GM18498 (cell line): ENCODE data around the gene KLHL7.
A peak's percentile ranks its signal among the peaks of the same experiment; 100 is the strongest.

Experiments used
- ATAC-seq: cut with Tn5 transposase; IDR thresholded peaks from one replicate; pipeline ENCODE4 v1.9.1; 2021; ENCODE audit warnings: mild to moderate bottlenecking, moderate library complexity; ENCODE audit not compliant: unreplicated experiment

The KLHL7 gene, protein sequence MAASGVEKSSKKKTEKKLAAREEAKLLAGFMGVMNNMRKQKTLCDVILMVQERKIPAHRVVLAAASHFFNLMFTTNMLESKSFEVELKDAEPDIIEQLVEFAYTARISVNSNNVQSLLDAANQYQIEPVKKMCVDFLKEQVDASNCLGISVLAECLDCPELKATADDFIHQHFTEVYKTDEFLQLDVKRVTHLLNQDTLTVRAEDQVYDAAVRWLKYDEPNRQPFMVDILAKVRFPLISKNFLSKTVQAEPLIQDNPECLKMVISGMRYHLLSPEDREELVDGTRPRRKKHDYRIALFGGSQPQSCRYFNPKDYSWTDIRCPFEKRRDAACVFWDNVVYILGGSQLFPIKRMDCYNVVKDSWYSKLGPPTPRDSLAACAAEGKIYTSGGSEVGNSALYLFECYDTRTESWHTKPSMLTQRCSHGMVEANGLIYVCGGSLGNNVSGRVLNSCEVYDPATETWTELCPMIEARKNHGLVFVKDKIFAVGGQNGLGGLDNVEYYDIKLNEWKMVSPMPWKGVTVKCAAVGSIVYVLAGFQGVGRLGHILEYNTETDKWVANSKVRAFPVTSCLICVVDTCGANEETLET

DNA sequence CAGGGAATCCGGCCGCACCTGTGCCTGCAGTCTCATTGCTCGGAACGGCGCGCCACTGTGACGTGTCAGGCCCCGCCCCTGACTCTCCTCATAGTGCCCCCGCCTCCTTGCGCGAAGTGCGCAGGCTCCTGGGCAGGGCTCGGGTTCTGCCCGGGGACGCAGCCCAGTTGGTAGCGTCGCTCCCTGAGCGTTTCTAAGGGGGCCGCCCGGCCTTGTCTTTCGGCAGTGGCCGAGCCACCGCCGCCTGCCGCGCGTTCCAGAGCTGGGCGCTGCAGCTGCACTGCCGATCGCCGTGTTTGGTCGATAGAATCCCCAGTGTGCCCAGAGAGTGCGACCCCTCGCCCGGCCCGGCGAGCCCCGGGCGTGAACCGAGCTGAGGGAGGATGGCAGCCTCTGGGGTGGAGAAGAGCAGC is at the start of gene KLHL7:
Gene KLHL7 (plus strand): TSS at position 142 of the 413 bp plus-strand sequence. CDS start 242 bp downstream, at position 384.
- ATAC-seq, result peak; percentile 98

DNA sequence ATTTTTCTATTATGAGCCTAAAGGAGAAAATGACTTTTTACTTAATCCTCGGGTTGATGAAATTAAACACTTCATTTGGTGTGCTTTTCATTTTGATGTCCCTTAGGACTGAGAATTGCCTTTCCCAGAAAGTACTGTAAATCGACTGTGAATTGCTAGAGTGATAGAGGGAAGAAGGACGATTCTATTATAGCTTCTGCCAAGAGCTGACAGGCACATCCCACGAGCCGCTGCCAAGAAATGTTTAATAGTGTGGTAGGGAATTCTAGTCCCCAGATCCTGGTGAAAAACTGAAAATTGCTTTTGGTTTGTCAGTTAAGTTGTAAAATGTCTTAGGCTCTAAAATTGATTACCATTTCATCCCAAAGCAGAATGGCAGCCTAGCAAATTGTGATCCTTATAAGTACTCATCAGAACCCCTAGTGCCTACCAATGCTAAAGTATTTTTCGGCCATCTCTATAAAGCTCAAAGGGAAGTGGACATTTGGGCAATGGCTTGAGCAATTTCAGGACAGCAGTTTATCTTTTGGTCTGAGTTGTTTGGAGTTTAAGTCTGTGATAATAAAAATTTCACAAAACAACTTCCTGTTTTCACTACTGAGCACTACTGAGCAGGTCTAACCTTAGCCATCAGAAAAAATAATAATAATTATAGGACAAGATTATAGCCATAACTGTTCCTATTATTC is 47.0 kb upstream of the KLHL7 start:
- no peak for ATAC-seq

DNA sequence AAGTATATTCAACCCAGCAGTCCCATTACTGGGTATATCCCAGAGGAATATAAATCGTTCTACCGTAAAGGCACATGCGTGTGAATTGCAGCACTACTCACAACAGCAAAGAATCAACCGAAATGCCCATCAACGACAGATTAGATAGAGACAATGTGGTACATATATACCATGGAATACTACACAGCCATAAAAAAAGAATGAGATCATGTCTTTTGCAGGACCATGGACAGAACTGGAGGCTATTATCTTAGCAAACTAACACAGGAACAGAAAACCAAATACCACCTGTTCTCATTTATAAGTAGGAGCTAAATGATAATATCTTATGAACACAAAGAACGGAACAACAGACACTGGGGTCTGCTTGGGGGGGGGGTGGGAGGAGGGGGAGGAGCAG is 44.3 kb upstream of the KLHL7 start:
- ATAC-seq, result no peak

DNA sequence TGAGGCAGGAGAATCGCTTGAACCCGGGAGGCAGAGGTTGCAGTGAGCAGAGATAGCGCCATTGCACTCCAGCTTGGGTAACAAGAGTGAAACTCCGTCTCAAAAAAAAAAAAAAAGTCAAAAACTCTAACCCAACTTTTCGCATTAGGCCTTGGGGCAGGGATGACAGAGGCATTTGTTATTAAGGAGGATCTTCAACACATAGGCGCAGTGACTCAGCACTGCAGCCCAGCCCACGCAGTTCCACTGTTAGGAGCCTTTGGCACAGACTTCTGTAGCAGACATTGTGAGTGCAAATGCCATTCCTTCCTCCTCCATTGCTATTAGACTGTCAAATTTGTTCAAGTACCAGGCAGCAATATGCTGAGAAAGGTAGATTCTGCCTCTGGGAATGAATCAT is 43.1 kb upstream of the KLHL7 start:
- ATAC-seq, result no peak

DNA sequence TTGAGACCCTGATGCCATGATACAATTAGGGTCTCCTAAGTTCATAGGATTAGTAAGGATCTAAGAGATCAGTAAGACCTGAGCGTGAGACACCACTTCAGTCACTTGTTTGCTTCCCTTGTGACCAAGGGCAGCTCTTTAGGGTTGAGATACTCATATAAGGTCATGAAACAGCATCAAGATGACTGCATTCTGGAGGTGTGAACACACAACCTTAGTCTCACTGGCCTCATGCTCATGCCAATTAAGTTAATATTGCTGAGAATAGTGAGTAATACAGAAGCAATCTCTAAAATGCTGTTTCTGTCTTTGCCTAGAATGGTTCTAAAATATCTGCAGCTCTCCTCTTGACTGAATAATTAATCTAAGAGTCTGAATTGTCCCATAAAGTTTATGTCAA is 39.6 kb upstream of the KLHL7 start:
- no peak for ATAC-seq

DNA sequence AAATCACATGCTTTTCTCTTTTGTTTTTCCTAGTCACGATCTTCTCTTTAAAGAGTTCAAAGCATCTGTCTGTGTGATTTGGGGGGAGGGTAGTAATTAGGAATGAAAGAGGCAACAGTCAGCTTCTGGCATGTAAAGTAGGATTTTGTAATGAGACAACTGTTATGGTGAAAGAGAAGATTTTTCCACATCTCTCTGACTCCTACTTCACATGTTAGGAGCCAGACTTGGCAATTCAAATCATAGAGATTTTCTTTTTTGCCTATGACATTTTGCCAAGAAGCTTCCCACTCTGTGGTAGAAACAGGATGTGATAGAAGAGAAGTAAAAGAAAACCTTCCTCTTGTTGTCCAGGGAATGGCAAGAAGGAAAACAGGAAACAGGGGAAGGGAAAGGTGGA is 38.3 kb upstream of the KLHL7 start:
- ATAC-seq, result no peak

DNA sequence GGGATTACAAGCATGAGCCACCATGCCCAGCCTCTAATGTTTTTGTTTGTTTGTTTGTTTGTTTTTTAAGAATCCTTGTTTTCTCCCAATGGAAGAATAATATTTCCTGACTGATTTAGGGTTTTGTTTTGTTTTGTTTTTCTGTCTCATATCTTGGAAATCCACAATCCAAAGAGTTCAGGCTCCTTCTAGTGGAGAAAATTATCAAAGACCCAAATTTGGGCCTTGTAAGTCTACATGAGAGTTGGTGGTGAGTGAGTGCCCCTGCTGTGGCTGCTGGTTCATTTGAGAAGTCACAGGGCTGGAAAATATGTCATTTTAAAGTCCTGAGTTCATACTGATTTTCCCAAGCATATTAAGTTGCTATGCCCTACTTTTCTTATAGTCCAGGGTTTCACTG is 33.5 kb upstream of the KLHL7 start:
- no peak for ATAC-seq

DNA sequence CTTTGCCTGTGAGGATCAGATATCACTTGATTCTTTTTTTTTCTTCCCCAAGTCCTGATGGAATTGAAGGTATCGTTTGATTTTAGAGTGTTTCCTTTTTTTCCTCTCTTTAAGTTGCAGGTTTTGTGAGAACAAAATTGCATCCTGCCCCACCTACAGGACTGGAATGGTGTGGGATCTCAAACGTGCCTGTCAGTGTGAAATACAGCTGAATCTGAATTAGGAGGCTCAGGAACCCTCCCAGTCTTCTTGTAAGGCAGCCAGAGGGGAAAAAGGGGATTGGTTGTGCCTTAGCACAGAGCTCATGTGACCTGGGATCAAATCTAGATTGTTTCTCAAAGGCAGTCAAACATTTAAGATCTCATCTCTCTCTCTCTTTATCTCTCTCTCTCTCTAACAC is 32.7 kb upstream of the KLHL7 start:
- ATAC-seq, result no peak

DNA sequence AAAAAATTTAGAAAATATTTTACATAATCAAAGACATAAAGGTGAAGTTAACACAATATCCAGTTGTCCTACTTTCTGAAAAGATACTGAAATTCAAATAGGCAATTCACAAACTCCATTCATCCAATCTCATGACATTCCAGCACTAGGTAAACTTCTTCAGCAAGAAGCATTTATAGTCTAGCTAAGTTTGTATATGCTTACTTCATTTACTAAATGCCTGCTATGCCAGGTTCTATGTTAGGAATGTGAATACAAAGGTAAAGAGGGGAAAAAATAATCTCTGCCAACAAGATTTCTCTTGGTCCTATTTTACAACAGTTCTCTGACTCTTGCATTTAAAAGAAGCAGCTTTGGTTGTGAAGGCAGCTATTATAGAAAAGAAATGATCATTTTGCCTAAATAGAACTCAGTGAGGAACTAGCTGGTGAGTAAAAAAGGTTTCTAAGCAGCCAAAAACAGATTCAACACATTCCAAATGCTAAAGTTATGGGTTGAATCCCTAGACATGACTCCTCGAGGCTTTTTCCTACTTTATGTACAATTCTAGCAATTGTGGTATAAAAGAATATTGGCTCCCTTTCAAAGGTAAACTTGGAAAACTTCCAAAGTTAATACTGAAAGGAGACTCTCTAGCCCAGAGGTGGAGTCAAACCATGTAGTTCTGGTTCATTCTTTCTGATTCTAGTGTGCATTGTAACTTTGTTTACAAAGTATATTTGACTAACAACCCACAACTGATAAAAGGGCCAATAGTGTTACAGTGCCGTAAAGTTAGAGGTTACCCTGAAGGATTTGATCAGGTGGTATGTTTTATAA is 30.9 kb upstream of the KLHL7 start:
- ATAC-seq, result no peak

DNA sequence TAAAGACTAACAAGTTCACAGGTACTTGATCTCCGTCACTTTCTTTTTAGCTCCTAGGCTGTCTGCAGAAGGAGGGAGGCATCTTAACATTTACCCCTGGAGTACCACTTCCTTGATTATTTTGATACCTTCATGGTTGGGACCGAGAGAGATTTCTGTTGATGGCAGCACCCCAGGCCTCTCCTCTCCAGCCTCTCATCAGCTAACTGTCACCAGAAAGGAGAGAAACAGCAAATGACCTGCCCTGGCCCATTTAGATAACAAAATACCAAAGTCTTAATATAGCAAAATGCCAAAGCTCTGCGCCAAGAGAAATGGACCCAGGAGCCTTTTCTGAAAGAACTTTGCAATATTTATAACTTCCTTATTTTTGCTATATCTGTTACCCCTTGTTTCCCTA is 30.0 kb upstream of the KLHL7 start:
- no peak for ATAC-seq

DNA sequence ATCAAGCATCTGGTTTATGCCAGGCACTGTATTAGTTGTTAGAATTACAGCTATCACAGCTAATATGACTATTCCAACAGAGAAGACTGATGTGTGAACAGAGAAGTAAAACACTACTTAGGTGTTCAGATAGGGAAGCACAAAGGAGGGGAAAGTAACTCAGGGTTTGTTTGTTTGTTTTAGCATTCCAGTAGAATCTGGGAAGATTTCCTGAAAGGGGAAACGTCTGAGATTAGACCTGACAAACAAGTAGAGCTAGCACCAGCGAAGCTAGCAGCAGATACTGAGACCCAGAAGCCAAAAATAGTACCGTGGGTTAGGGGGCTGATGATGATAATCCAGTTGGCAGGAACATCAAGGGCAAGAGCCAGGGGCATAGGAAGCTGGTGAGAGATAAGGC is 28.8 kb upstream of the KLHL7 start:
- no peak for ATAC-seq

DNA sequence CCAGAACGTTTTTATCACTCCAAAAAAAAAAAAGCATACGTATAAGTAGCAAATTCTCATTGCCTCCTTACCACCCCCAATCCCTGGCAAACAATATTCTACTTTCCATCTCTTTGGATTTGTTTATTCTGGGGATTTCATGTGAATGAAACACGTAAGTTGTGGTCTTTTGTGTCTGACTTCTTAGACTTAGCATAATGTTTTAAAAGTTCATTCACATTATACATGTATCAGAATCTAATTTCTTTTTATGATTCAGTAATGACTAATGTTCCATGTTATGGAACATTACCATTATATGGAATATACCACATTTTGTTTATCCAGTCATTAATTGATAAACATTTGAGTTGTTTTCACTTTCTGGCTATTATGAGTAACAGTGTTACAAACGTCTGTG is 12.5 kb upstream of the KLHL7 start:
- no peak for ATAC-seq

DNA sequence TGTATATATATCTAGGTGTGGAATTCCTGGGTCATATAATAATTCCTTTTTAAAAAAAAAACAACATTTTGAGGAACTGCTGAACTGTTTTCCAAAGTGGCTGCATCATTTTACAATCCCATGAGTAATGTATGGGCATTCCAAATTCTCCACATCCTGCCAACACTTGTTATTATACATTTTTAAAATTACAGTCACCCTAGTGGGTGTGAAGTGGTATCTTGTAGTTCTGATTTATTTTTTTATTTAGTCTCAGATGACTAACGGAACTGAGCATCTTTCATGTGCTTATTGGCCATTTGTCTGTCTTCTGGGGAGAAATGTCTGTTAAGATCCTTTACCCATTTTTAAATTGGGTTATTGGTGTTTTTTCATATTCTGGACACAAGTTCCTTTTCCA is 12.0 kb upstream of the KLHL7 start:
- ATAC-seq, result no peak

DNA sequence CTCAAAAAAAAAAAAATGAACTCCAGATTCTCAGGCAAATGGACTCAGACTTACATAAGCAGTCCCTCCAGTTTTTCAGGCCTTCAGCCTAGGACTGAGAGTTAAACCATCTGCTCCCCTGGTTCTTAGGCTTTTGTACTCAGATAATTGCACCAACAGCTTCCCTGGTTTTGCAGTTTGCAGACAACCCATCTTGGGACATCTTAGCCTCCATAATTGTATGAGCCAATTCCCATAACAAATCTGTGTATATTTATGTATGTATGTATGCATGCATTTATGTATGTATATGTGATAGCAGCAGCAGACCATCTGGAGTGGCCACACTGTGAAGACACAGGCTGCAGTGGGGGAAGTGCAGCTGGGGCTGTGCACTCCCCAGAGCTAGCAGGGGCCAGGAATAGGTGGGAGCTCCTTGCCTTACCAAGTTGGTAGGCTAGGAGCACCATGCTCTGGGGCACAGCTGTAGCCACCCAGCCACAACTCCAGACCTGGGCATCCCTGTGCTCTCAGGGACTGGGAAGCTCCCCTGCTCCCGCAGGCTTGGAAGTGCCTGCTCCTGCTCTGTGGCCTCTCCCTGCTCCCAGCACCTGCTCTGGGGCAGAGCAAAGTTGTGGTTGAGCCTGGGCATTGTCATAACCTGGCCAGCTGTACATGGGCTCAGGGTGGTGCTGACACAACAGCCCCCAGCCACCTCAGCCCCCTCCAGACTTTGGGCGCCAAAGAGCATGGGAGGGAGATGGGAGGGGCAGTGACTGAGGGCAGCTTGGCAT is 8.9 kb upstream of the KLHL7 start:
- ATAC-seq, result no peak

DNA sequence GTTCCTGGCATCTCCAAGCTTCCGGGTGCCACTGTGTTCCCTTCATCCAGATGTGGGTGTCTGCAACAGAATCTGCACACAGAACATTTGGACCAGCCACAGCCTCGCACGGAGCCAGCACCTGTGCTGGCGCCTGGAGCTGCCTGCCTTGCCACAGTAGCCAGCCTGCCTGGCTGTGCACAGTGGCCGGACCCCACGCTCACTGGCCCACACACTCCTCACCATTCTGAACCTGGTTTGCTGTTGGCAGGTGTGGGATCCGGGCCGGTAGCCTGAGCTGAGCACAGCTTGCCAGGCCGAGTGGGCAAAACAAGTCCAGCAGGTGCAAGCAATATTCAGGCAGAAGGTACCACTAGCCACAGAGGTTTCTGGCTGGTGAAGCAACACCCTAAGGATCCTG is 7.6 kb upstream of the KLHL7 start:
- ATAC-seq, result no peak

DNA sequence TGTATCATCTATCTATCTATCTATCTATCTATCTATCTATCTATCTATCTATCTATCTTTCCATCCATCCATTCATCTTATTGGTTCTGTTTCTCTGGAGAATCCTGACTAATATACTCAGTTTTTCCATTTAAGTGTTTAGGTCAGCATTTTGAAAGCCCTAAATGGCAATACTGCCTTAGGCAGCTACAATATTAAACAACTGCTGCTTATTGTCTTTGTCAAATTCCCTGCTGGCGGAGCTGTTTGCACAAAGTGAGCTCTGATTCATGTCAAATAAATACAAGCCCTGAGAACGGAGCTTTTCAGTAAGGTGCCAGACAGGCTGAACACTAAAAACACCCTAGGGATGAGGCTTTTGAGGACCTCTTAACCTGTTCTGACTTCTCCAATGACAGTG is 7.1 kb upstream of the KLHL7 start:
- ATAC-seq, result no peak

DNA sequence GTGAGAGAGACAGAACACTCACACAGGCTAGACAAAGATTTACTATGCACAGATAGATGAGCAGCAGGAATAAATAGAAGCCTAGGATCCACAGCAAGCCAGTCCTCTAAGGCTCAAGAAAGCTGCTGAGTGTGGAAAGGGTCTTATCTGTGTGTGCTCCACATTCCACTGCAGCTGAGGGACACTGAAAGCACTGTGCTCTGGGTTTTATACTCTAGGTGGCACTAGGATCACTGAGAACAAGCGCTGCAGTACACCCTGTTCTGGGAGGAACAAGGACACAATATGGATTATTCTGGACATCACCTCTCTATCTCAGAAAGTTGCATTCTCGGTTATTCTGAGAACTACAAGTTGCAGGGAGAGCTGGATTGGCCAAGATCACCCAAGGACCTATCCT is 4.9 kb upstream of the KLHL7 start:
- no peak for ATAC-seq

DNA sequence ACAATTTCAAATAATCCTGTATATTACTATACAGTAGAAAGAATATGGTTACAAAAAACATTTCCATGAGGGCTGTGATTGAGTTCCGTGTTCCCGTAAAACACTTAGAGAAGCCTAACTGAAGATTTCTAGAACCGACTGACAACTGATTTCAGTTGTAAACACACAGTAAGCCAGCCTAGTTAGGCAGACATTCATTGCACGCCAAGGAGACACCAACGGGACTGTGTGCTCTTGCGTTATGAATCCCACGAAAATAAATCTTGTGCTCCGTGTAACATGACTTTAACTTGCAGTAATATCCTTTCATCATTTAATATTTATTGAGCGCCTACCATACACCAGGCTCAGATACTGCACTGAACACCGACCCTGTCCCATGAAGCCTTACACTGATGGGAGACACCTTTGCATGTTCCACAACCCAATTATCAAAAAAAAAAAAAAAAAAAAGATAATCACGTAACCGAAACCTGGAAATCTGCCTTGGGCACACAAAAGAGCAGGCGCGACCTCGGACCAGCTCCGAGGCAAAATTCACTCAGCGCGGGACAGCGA is 420 bp upstream of the KLHL7 start:
- peak; percentile 33 for ATAC-seq

DNA sequence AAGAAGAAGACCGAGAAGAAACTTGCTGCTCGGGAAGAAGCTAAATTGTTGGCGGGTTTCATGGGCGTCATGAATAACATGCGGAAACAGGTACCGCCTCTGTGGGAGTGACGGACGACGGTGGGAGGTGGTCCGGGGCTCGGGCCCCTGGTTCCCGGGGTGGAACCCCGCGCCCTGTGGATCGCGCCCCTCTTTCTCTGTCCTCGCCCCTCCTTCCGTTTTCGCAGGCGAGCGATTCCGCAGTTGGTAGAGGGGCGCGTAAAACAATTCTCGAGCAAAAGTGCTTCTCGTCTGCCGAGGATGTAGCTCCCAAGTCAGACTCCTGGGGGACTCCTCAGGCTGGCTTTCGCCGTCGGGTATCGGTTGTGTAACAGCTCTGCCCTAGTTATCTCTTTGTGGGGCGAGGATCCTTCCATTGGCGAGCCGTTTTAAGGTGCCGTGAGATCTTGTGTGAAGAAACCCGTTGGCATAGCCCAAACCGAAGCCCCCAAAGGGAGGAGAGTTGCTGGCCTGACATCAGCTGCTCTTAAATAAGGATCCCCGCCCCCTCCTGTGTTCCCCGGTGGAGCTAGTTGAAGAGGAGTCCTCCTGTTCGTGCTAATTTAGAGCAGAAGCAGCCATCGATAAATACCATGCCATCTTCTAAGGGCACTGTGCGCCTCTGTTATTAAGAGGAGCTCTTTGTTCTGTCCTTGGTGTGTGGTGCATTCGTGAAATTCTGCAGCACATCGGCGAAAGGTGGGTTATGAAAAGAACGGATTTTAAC is 655 bp downstream of the KLHL7 start:
- ATAC-seq, result peak; percentile 43
